ELR (cell line): Measurements from ENCODE around the gene HK2.

Source experiments
- DNase-seq: peaks from one replicate; pipeline ENCODE4 v3.0.0-alpha.2; 2015; ENCODE audit warnings: low read depth

Gene HK2

DNA sequence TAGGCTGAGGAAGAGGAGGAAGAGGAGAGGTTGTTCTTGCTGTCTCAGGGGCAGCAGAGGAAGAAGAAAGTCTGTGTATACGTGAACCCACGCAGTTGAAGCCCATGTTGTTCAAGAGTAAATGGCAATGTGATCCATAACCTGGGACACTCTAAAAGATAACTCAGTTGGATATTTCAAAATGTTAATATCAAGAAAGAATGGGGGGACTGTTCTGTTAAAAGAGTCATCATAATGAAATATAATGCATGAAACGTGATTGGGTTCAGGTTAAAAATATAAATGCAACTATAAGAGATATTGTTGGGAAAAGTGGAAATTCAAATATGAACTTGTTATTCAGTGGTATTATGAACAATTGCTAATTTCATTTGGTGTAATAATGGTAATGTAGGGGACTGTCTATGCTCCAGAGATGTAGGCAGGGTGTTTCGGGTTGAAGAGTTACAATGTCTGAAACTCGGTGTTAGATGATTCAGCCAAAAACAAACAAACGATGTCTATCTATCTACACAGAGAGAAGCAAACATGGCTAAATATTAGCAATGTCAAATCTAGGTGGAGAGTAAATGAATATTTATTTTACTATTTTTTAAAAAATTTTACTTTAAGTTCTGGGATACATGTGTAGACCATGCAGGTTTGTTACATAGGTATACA is 103.4 kb downstream of the HK2 start:
- DNase-seq, result no peak

DNA sequence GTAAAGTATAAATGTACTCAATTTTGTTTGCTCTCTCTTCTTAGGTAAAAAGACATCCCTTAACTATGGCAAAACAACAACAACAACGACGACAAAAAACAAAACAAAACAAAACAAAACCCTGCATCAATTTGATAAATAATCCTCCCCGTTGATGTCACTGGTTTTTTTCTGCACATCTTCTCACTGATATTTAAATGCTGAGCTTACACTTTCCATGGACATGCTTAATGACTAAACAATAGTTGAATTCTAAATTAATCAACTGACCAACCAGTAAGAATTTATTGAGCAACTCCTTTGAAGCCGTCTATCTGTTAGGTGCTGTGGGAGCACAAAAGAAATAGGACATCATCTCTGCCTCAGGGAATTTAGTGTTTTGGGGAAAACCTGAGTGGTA is 104.3 kb downstream of the HK2 start:
- DNase-seq, result no peak

DNA sequence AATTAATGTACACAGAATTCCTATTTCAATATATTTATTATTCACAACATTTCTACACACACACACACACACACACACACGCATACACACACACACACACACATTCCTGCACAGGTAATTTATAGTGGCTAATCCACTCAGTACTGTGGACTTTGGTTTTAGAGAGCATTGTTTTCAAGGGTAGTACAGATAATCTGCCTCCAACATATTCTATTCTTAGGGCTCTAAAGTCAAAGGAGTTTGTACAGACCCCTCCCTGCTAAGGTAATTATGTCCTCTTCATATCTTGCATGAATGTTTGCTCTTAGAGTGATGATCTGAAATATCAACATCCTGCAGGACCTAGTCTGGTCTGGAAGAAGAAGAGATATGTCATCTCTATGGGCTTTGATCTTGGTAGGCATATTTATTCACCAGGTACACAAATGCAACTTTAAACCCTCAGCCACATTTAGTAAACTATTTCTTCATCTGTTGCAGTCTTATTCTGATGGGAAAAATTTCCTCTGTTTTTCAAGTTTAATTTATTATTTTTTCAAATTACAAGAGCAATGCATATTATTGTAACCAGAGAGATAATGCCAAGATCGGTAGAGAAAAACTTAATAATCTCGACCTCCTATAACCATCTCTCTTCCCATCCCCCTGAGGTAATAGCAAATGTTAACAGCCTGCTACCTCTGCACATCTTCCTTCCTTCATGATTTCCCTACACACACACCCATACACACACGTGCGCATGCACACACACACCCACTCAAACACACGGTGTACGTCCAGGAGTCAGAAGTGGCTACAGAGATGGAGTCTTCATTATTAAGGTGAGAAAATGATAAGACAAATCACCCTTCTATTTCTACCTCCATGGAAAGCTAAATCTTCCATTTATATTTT is 106.2 kb downstream of the HK2 start:
- no peak for DNase-seq

DNA sequence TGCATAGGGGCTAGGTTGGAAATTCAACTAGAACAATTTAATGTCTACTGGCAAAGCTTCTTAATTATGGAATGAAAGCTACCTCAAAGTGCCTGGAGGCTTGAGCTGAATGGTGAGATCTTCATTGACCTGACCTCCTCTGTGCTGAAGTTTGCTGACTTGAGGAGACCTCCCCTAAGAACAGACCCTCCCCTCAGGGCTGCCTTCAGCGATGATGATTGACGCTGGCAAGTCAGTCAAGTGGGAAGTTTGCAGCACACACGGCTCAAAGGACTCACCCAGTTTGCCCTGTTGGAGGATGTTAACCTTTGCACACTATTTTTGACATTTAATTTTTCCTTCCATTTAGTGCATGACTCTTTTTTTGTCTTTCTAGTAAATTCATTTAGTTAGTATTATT is 107.4 kb downstream of the HK2 start:
- DNase-seq, result no peak

DNA sequence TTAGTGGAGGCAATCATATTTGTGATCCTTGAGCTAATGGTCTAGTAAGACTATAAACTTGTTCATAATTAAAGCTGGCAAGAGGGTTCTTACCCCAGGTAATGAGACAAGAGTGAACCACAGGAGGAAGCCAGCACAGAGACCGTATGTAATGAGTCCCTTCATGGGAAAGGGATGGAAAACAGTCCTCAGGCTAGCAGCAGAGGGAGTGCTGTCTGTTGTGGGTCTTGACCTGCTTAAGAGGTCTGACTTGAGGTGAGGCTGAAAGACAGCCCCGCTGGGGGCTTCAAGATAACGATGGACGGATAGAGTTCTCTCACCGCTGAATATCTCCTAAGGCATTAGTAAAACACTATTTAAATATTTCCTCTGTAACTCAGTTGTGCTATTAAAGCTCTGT is 108.3 kb downstream of the HK2 start:
- DNase-seq, result no peak
